Central memory CD4-positive, alpha-beta T cell (primary cell): ENCODE results near the gene KIF26B.

Experiments
- DNase-seq: peaks from one replicate; pipeline ENCODE4 v3.0.0; 2022

Gene KIF26B

DNA sequence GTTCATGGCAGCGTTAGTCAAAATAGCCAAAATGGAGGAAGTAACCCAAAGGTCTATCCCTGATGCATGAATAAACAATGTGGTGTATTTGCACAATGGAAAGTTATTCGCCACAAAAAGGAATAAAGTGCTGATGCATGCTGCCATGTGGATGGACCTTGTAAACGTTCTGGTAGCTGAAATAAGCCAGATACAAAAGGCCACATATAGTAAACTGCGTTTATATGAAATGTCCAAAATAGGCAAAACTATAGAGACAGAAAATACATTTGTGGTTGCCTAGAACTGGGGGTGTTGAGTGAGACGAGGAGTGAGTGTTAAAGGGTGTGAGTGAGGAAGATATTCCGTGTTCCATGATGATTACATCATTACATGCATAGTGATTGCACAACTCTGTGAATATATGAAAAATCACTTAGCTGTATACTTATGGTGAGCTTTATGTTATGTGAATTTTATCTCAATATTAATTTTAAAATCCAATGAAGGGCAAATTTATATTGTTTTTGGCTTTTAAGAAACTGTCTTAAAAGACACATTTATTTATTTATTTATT is 321.3 kb downstream of the KIF26B start:
- DNase-seq, result no peak

DNA sequence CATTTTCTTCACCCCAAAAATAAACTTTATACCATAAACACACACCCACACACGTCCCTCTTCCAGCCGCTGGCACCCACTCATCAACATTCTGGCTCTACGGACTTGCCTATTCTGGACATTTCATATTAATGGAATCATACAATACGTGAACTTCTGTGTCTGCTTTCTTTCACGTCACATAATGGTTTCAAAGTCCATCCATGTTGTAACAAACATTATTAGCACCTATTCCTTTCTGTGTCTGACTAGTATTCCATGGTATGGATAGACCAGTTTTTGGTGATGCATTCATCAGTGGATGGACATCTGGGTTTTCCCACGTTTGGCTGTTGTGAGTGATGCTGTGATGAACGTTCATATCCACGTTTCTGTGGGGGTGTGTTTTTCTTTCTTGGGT is 323.2 kb downstream of the KIF26B start:
- no peak for DNase-seq

DNA sequence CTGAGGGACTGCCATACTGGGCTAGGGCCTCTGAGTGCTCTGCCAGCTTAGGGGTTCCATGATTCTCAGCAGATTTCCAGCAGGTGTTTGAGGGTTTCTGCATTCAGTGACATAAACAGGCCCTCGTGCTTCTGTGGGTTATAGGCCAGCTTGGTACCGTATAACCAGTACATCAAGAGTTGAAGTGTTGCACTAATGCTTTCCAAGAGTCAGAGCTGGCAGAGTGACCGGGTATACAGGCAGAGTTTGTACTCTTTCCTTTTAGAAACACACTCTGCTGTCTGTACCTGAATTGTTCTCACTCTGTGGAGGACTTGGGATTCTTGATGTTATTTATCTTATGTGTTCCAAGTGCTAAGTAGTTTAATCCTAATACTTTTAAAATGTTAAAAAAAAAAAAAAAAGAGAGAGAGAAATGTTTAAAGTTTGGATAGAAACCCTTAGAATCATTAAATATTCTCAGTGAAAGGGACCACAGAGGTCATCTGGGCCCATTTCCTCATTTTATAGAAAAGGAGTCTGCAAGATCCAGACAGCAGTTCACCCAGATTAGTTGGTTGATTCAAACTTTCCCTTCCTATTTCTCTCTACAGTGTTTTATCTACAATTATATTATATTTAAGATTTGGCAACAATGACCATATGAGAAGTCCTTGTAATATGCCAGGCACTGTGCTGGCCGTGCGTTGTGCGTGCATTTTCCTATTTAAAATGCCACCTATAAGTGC is 325.8 kb downstream of the KIF26B start:
- no peak for DNase-seq

DNA sequence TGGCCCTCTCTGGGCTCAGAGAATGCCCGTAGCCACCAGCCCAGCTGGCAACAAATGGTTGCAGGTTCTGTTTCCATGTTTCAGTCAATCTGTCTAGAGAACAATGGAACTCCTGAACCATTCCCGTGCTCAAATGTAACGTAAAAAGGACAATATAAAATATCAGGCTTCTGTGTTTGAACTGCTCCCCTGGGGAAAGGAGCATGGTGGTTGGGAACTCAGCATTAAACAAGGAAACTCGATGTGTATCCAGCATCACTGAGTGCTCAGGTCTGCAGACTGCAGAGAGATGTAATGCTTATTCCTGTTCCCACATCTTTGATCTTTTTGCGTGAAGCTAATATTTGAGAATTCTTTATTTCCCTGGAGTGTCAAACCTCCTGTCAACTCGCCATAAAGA is 326.5 kb downstream of the KIF26B start:
- DNase-seq, result no peak

DNA sequence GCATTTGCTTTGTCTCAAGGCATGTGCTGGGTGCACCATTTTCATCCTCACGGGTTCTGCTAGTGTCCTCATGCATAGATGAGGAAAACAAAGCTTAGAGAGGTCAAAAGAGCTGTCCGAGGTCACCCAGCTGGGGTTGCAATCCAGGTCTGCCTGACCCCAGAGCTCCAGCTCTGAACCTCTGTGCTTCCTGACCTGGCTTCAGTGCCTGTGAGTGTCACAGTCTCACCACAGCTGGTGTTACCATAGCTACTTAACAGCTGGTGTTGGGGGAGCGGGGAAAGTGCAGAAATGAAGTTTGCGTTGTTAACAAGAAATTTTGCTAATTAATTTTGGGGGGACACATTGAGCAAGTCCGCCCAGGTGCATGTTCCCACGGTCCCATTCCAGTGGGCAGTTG is 328.5 kb downstream of the KIF26B start:
- DNase-seq, result no peak

DNA sequence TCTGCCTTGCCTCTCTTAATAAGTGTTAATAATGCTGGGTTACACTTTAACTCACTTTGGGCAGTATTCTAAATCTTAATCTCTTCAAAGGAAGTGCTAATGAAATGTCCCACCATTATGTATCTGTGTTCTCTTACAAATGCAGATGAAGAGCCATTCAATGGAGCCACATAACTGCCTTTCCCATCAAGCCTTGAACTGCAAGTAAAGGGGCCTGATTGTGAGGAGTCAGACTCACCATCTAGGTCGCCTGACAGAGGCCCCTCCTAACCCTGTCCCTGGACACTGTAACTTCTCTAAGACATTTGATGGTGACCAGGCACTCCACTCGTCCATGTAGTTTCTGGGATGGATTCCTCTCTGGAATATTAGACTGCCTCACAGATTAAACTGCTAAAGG is 329.4 kb downstream of the KIF26B start:
- DNase-seq, result no peak

DNA sequence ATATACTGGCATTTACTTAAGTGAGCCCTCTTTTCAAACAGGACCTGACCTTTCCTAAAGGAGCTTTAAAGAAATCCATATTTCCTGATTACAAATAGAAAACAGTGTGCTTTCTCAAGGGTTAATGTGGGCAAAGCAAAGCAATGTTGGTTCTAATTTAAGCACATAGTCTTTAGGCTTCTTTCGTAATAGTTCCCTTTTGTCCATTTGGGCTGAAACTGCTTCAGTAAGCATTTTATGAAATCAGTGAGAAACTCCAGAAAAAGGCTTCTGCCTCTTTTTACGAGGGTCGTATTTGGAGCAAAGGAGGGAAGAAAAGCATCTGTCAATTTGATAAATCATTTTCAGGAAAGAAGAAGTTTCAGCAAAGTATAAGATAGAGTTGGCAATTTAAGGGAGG is 331.2 kb downstream of the KIF26B start:
- DNase-seq, result no peak

DNA sequence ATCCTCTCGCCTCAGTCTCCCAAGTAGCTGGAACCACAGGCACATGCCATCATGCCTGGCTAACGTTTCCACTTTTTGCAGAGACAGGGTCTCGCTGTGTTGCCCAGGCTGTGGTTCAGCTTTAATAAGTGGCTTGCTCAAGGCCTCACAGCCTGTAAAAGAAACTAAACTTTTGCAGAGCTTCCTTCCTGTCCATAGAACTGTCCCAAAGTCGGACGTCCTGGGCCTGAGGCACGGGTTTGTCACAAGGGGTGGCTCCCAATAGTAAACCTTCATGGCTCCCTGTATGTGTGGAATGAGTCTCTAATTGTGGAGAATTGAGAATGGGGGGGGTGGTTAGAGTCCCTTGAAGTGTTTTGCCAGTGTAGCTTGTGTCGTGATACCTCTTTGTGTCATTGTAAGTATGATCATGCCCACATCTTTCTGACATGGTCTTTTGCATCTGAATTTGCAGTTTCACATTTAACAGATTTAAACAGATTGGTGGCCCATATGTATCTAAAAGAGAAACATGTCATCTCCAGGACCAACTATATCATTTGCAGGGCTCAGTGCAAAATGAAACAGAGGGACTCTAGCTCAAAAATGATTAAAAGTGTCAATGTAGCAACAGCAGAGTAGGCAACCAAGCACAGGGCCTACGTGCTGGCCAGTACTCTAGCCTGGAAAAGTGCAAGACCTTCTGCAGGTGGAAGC is 332.1 kb downstream of the KIF26B start:
- DNase-seq, result no peak

DNA sequence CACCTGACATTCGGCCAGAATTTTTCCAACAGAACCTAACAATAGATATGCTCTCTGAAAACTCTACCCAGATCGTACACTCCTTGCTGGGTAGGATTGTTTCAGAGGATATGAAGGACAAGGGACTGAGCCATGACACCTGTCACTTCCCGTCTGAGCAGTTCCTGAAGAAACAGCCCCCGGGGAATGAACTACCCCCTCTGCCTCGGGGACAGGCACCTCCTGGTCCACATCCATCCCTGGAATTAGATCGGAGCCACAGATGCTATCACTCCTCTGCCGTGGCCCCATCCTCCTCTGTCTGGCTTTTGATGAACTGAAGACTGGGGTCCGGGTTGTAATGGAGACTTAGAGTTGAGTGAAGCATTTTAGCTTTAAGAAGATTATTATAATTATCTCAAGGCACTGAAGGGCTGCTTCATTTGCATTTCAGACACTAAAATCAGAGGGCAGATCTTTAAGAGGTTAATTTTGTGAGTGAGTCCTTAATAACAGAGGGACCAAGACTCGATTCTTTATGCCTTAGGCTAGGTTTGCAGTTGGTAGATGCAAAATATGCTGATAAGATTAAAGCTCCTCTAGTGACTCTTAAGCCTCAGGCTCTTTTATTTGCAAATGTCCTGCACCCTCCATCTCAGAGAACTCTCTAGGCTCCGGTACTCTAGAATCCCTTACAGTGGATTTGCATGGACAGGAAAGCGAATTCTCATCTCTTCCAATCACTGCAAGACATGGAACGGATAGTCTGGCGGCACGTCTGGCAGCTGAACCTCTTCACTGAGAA is 333.8 kb downstream of the KIF26B start:
- no peak for DNase-seq

DNA sequence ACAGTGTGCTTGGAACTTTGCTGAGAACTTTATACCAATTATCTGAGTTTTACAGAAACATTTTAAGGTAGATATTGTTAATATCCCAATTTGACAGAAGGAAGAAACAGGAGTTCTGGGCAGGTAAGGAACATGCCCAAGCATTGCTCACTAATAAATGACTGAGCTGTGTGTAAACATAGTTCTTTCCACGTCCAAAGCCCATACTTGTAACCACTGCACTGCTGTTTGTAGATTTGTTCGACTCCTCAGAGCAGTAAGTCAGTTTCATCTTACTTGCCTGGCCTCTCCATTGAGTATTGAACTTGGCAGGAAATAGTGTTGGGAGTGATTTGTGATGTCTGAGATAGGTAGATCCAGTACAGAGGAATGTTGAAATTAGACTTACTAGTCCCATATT is 335.1 kb downstream of the KIF26B start:
- no peak for DNase-seq

DNA sequence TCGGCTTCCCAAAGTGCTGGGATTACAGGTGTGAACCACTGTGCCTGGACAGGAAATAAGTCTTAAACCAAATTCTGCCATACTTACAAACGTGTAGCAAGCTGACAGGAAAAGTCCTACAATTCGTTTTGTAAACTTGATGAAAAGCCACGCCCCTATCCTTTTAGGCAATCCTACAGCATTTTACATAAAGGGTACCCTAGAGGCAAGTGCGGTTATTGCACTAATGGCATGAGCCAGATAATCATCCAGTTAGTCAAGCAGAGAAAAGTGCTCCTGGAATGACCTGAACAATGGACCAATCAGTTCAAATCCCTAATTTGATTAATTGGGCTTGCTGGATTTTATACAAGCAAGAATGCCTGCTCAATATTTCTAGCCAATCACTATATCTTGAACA is 338.2 kb downstream of the KIF26B start:
- no peak for DNase-seq

DNA sequence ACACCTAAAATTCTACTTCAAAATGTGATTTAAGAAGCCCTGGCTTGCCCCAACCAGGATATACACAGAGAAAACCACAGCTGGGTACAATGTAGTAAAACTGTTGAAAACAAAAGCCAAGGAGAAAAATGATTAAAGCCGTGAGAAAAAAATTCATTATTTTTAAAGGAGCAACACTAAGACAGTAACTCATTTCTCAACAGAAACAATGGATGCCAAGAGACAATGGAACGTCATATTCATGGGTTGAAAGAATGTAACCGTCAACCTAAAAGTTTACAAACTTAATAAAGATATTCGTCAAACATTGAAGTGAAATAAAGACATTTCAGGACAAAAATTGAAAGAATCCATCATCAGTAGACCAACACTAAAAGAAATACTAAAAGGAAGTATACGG is 340.9 kb downstream of the KIF26B start:
- no peak for DNase-seq

DNA sequence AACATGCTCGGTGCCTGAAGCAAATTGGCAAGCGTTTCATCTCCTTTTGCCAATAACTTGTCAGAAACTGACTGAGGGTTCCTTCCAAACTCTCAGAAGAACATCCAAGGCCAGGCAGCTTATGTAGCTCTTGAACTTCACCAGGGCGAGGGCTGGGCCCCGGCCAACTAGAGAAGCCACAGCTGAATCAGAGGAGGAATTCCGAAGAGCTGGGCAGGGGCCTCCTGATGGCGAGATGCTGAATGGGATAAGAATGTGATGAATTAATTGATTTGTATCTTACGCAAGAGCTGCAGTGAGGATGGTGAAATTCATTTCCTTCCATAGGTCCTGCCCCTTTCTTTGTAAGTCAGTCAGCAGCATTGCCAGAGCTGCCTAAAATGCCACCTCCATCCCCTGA is 345.8 kb downstream of the KIF26B start:
- no peak for DNase-seq

DNA sequence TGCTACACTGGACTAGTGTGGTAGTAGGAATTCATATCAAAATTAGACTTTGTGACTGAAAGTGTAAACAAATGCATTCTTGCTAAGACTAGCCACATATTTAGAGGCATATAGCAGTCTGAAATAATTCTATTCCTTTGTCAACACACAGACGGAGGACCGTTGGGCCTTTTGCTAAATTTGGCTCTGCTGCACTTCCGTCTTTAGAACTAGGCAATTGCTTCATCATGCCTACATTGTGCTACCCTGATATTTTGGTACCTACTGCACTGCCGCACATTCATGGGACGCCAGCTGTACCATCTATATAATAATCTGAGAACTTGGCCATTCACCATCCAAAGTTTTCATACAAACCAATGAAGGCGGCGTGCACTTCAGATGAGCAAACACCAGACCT is 346.8 kb downstream of the KIF26B start:
- no peak for DNase-seq

DNA sequence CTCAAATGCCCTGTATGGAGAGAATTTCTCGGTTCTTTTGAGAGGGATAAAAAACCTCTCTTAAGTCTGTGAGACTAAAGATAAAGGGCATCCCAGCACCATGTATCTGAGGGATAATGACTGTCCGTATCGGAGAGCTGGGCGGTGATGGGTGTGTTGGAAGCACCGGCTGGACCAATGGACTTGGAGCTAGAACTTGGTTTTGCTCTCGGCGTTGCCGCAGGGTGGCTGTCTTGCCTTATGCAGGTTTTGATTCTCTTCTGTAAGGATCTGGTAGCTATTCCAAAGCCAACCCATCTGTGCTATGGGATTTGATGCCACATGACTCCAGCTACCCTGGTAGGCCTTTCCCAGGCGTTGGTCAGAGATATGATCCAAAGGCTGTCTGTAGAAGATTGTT is 348.8 kb downstream of the KIF26B start:
- no peak for DNase-seq

DNA sequence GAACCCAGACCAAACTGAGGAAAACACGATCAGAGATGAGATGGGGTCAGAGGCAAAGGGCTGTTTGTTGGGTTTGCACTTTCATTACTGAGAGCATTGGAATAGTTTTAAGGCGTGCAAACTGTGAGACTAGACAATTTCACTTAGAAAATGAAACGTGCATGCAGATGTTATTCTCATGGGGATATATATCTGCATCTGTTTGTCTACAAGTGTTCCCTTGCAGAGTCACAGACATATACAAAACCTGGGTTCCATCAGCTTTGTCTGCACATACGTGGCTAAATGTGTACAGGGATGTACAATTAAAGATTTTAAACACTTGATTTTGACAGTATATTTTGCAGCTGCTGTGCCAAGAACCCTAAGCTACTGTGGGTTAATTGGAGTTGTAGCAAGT is 355.4 kb downstream of the KIF26B start:
- no peak for DNase-seq

DNA sequence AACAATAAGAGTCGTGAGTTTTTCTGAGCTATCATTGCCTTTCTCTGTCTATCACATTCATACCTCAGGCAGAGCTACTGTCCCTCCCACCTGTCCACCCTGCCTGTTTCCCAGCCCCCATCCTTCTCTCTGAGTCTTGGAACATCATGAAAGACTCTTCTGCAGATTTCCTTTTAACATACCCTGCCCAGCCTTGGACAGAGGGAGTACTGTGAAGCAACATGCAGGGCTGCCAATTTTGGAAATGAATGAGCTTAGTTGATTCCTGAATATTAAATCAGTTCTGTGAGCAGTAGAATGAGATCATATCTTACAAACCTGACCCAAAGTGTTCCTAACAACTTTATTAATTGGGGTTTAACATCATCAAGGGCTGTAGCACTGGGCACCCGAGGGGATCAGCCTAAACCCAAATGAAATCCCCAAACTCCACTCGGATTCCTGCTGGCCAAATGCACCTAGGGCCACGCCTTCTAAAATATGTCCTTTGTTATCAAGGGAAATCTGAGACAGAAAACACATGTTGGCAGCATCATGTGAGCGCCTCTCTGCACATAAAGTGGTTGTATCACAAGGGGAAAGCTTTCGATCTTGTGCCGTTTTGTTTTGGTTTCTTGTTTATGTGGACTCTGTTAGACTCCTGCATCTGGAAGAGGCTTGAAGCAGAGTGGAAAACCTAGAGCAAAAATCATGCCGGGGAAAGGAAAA is 357.6 kb downstream of the KIF26B start:
- DNase-seq, result no peak

DNA sequence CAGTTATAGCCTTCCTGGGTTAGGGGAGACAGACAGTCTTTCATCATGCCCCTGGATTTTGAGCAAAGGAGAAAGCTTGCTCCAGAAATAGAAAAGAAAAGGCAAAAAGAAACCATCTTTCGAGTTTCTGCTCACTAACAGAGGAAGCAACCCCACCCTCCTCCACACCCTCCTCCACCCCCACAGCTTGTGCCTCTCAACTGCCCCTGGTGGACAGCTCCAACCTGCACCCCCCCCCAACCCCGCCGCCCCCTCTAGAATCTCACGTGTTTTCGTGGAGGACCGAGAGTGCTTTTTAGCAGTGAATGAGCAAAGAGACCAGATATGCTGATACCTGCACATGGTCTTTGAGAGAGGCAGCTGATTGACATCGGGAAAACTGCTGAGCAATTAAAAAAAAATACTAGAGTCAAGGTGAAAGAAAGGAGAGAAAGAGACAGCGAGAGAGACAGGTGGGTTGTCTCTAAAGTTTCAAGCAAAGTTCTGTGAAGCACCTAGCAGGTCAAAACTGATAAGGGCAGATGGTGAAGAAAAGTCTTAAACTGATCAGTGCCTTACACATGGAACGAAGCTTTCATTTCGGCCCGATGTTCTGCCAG is 358.3 kb downstream of the KIF26B start:
- DNase-seq, result no peak

DNA sequence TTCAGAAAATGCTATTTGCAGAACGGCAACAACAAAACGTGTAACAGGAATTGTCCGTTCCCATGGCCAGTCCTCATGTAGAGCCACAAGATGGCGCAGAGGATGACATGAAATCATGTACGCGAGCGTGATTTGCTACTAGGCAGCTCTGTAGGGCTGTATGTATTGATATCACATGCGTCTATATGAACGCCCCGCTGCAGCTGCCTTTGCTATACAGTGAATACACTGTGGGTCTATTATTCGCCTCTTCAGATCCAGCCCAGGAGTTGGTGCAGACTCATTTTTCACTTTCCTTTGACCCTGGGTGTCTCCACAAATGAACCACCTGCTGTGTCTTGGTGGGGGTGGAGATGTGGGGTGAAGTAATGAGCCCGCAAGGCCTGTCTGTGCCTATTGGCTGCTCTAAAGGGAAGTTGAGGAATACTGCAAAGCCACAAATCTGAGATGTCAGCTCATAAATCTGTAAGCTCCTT is 361.5 kb downstream of the KIF26B start:
- DNase-seq, result no peak

DNA sequence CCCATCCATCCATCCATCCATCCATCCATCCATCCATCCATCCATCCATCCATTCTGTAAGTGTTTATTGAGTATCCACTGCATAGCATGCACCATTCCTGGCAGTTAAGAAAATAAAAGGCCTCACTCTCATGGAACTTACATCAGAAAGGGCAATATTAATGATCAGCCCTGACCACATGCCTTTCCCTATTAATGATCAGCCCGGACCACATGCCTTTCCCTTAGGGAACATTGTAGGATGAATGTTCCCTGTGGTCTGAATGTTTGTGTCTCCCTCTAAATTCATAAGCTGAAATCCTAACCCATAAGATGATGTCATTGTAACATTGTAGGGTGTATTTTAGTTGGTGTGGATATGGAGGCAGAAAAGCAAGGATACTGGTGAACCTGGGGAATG is 365.8 kb downstream of the KIF26B start:
- no peak for DNase-seq

DNA sequence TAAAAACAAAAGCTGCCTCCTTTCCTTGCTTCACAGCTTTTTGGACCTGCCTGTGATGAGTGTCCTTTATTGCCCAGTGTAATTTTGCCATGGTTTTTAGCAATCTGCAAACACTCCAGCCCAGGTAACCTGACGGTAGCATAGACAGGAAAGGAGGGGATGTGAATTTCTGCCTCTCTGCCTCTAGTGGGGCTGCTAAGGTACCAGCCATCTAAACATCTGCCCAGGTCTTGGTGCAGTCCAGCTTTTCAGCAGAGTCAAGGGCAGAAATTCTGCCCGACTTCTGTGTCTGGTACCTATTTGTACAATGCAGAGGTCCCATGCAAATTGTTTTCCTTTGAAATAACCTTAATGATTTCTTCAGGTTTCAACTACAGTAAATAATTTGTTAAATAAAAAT is 371.4 kb downstream of the KIF26B start:
- DNase-seq, result no peak

DNA sequence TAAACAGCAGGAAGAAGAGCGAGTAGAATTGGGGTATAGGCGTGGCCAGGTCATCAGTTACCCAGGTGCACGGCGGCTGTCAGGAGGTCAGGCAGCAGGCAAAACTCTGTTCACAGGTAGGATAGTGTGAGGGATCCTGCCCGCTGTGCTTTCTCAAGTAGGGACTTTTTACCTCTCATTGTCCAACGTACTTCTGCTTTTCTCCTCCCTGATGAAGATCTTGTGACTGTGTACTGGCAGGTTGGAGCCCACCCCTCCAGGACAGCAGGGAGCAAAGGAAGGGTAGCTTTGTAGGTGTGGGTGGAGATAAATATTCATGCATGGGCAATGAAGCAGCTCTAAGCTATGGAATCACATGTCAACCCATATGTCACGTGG is 373.5 kb downstream of the KIF26B start:
- DNase-seq, result no peak

DNA sequence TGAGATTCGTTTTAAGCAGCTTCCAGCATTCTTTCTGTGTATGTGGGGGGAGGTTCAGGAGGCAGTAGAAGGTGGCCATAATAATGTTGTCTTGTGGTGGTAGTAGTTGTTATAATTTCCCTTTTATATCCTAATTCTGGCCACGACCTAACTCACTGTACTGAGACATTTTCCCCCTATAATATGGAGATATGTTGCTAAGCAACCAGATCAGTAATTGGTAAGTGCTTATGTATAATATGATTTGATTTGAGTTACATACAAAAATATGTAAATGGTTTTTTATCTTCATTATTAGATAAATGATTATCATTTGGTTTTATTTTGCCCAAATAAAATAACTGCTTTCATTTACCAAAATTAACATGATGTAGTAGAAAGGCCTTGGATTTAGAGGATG is 376.2 kb downstream of the KIF26B start:
- no peak for DNase-seq
